AG04450 (cell line): ENCODE results near the gene MIDN. TPM values are rescaled to one million over a fixed set of nuclear protein-coding genes. Genes with fewer than 3 reads are reported as not detected.

Experiments used
- CTCF ChIA-PET: fragments of 300-600, 350-600 bp; formaldehyde crosslinking; extraction: SDS; loops from one replicate; lab custom pipeline; 2022; ENCODE audit warnings: antibody characterized with exemption, inconsistent platforms; lab: Charles Lee
- POLR2A ChIA-PET: fragments of 350-600 bp; formaldehyde crosslinking; extraction: SDS; loops from one replicate; lab custom pipeline; 2021; ENCODE audit warnings: antibody characterized with exemption, inconsistent platforms; lab: Yijun Ruan, JAX
- DNase-seq: peaks from one replicate; pipeline ENCODE4 v3.0.0-alpha.2; 2011; ENCODE audit warnings: low read depth, low spot score
- H3K27ac ChIP-seq: one replicate; pipeline ENCODE4 v1.5.1; 2012; ENCODE audit warnings: low read depth, low read length, control low read depth
- H3K27me3 ChIP-seq: one replicate; pipeline ENCODE4 v1.6.0; 2012; ENCODE audit warnings: low read length; ENCODE audit not compliant: control insufficient read depth, insufficient read depth
- H3K4me3 ChIP-seq: 2 replicates; pipeline ENCODE4 v1.5.1; 2011; ENCODE audit warnings: mild to moderate bottlenecking, low read depth, low read length, control low read depth
- H3K9me3 ChIP-seq: 2 replicates; pipeline ENCODE4 v1.5.1; 2012; ENCODE audit warnings: low read length; ENCODE audit not compliant: control insufficient read depth, insufficient read depth
- polyA plus RNA-seq: library from polyadenylated mRNA; depleted of rRNA; stranded (reverse); fragments of >200 nt; gene quantifications from 2 replicates; pipeline ENCODE4 v1.2.3, GENCODE V29; 2011
- TF ChIP-seq, protein P1 (sequence below): IDR thresholded peaks from 2 replicates; pipeline ENCODE4 v1.5.1; 2011; ENCODE audit warnings: low read depth, low read length, control low read depth, inconsistent platforms

MIDN gene
- polyA plus RNA-seq, 1 experiment, result 6.6 TPM

DNA sequence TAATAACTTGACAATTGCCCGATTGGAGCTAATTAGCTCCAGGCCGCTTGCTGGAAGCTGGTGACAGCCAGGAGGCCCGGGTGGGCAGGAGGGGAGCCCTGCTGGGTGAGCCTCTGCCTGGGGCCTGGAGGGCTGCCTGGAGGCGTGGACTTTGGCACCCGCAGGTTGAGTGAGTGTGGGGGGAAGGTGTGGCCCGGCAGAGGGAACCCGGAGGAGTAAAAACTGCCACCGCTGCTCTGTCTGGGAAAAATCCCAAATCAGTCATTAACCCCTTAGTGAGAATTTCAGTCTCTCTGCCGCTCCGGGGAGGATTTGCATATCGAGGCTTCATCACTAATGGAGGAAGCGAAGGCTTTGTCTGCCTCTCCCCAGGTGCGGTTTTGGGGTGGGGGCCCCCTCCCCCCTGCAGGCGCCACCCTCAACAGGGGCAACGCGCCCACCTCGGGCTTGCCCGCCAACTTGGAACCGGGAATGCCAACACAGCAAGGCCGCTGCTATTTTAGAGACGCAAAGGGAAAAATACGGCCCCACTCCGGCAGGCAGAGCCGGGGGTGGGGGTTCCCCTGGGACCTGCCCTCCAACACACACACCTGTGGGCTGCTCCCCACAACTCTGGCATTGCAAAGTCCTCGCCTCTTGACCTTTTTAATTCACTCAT lies 43.5 kb downstream of the MIDN start:
- peaks cover 33% of the 10 kb centered on the region for H3K27me3 ChIP-seq
- ChIA-PET POLR2A (interaction anchor here (0.7 to 1.4 kb wide), 3 partner anchors 19 to 91 kb away, joined by 3 to 5 read pairs (median 4); partner anchors contain the start of gene NDUFS7), CTCF (no interaction called here)
- no peak overlapping the region for H3K27ac ChIP-seq
- TF ChIP-seq, protein P1, sequence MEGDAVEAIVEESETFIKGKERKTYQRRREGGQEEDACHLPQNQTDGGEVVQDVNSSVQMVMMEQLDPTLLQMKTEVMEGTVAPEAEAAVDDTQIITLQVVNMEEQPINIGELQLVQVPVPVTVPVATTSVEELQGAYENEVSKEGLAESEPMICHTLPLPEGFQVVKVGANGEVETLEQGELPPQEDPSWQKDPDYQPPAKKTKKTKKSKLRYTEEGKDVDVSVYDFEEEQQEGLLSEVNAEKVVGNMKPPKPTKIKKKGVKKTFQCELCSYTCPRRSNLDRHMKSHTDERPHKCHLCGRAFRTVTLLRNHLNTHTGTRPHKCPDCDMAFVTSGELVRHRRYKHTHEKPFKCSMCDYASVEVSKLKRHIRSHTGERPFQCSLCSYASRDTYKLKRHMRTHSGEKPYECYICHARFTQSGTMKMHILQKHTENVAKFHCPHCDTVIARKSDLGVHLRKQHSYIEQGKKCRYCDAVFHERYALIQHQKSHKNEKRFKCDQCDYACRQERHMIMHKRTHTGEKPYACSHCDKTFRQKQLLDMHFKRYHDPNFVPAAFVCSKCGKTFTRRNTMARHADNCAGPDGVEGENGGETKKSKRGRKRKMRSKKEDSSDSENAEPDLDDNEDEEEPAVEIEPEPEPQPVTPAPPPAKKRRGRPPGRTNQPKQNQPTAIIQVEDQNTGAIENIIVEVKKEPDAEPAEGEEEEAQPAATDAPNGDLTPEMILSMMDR, result no peak
- no peaks in the 10 kb centered on the region; the same call in 1 of the 2 replicates for H3K9me3 ChIP-seq
- DNase-seq, result no peak
- H3K4me3 ChIP-seq, result no peak overlapping the region

DNA sequence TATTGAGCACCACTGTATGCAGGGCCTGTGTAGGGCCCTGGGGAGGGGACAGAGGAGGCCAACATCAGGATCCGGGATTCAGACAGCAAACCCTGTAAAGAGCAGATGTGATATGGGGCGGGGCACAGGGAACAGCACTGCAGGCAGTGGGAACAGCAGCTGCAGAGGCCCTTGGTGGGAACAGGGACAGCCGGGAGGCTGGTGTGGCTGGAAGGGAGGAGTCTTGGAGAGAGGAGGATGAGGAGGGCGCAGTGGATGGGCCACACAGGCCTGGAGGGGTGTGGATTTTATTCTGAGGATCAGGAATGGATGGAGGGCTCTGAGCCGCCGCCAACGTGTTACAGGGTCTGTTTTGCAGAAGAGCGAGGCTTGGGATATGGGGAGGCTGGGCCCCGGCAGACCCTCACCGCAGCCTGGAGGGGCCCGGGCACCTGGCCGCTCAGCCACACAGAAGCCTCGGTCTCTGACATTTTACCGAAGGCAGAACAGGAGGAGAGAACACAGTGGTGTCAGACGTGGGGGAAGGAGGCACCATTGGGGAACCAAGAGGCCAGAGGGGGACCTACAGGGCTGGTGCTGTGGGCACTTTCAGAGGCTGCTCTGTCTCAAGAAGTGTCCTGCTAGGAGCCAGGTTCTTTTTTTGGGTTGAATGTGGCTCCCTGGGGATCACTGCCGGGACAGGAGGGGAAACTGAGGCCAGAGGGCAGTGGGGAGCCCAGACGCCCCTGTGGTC lies 44.2 kb downstream of the MIDN start:
- Histone ChIP-seq H3K9me3 (no peaks in the 10 kb centered on the region; the same call in 1 of the 2 replicates), H3K4me3 (no peak overlapping the region), H3K27me3 (peaks cover 26% of the 10 kb centered on the region), H3K27ac (no peak overlapping the region)
- ChIA-PET POLR2A (interaction anchor here (1.4 kb wide), 1 partner anchor 19 kb away, joined by 3 read pairs; no protein-coding TSS in a partner anchor), CTCF (no interaction called here)
- TF ChIP-seq, protein P1, result no peak
- DNase-seq, result no peak

DNA sequence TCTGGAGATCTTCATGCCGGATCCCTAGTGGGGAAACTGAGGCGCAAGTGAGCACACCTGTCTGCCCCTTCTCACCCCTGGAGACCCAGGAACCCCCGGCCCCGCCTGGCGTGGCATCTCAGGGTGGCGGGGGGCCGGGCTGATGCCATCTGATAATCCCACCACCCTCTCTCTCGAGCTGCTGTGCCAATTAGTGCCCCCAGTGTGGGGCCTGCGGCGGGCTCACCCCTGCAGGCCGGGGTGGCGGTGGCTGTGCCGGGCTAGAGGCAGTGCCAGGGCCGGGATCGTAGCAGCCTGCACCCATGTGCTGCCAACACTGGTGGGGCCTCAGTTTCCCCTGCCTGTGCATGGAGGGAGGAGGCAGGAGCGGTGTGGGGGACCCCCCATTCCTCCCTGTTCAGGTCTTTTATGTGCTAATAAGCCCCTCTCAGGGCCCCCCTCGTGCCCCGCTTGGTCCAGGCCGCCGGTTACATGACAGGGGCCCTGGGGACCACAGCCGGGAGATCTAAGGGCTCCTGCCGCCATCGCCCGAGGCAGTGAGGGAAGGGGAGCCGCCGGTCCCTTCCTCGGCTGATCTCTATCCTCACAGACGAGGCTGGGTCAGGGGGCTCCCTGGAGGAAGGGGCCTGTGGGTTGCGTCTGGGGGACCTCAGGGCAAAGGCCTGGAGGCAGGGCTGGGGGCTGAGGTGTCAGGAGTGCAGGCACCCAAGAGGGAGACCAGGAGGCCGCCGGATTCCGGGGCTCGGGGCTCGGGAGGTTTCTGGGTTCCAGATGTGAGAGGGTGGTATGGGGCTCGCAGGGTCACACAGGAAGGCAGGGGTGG lies 45.6 kb downstream of the MIDN start:
- POLR2A ChIA-PET, result no interaction called here
- no peak for DNase-seq
- TF ChIP-seq, protein P1, result no peak
- H3K27me3 ChIP-seq, result peaks cover 22% of the 10 kb centered on the region
- no peak overlapping the region for H3K4me3 ChIP-seq
- H3K27ac ChIP-seq, result no peak overlapping the region
- no peaks in the 10 kb centered on the region; the same call in 1 of the 2 replicates for H3K9me3 ChIP-seq
- CTCF ChIA-PET, result interaction anchor here (0.7 kb wide), 1 partner anchor 49 kb away, joined by 9 read pairs; no protein-coding TSS in a partner anchor

DNA sequence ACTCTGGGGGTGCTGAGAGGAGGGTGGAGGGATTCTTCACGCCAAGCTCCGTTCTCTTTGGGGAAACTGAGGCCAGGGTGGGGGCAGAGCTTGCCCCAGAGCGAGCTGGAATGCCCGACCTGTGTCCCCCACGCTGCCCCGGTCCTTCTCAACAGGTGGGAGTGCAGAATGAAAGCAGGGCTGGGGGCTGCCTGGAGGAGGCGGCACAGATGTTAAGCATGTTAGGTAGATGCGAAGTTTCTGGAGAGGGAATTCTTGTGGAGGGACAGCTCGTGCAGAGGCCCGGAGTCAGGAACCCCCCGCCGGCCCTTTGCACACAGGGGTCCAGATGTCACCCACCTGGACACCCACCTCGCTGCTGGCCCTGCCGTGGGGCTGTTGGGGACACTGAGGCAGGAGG lies 46.3 kb downstream of the MIDN start:
- TF ChIP-seq, protein P1, result no peak
- CTCF ChIA-PET, result interaction anchor here (0.7 kb wide), 1 partner anchor 50 kb away, joined by 9 read pairs; no protein-coding TSS in a partner anchor
- no peak for DNase-seq
- no peak overlapping the region for H3K27ac ChIP-seq
- H3K4me3 ChIP-seq, result no peak overlapping the region
- POLR2A ChIA-PET, result no interaction called here
- H3K9me3 ChIP-seq, result no peaks in the 10 kb centered on the region; the same call in 1 of the 2 replicates
- peaks cover 20% of the 10 kb centered on the region for H3K27me3 ChIP-seq
